Mesendoderm (in vitro differentiated cells): ENCODE measurements around the gene FPR2.

Experiments used
- DNase-seq: peaks from one replicate; pipeline ENCODE4 v3.0.0; 2013
- H2AK5ac ChIP-seq: 2 replicates; pipeline ENCODE4 v1.6.1; 2013; ENCODE audit warnings: low read length, inconsistent platforms
- H2BK120ac ChIP-seq: 2 replicates; pipeline ENCODE4 v1.6.1; 2013; ENCODE audit warnings: low read depth, mild to moderate bottlenecking, low read length, moderate library complexity, mixed read lengths
- H2BK15ac ChIP-seq: replicated peaks from 2 replicates; pipeline ENCODE4 v1.6.1; 2013; ENCODE audit warnings: low read depth, mild to moderate bottlenecking, moderate library complexity
- H2BK5ac ChIP-seq: 2 replicates; pipeline ENCODE4 v1.6.1; 2013; ENCODE audit warnings: low read length, inconsistent platforms
- H3K18ac ChIP-seq: 2 replicates; pipeline ENCODE4 v1.6.1; 2013; ENCODE audit warnings: mild to moderate bottlenecking, low read length, mixed read lengths
- H3K23ac ChIP-seq: one replicate; pipeline ENCODE4 v1.6.1; 2013; ENCODE audit warnings: low read length
- H3K27ac ChIP-seq: 2 replicates; pipeline ENCODE4 v1.5.1; 2013; ENCODE audit warnings: low read depth, mild to moderate bottlenecking, inconsistent platforms, low read length, moderate library complexity
- H3K27me3 ChIP-seq: 2 replicates; pipeline ENCODE4 v1.6.1; 2013; ENCODE audit warnings: low read length, control low read depth, mild to moderate bottlenecking, inconsistent platforms; ENCODE audit not compliant: insufficient read depth, poor library complexity
- H3K36me3 ChIP-seq: 2 replicates; pipeline ENCODE4 v1.6.1; 2013; ENCODE audit warnings: low read length, inconsistent platforms; ENCODE audit not compliant: control insufficient read depth, insufficient read depth
- H3K4ac ChIP-seq: one replicate; pipeline ENCODE4 v1.6.1; 2013; ENCODE audit warnings: low read depth, mild to moderate bottlenecking, low read length, moderate library complexity
- H3K4me1 ChIP-seq: 2 replicates; pipeline ENCODE4 v1.6.1; 2013; ENCODE audit warnings: low read depth, low read length, inconsistent platforms; ENCODE audit not compliant: control insufficient read depth
- H3K4me2 ChIP-seq: 2 replicates; pipeline ENCODE4 v1.6.1; 2013; ENCODE audit warnings: low read length
- H3K4me3 ChIP-seq: 2 replicates; pipeline ENCODE4 v1.5.1; 2013; ENCODE audit warnings: mild to moderate bottlenecking, low read length
- H3K56ac ChIP-seq: one replicate; pipeline ENCODE4 v1.6.1; 2013; ENCODE audit warnings: low read length
- H3K79me1 ChIP-seq: 2 replicates; pipeline ENCODE4 v1.6.1; 2013; ENCODE audit warnings: low read length, inconsistent platforms
- H3K79me2 ChIP-seq: 2 replicates; pipeline ENCODE4 v1.6.1; 2013; ENCODE audit warnings: mild to moderate bottlenecking, low read length; ENCODE audit not compliant: control insufficient read depth, insufficient read depth
- H3K9ac ChIP-seq: 2 replicates; pipeline ENCODE4 v1.6.1; 2013; ENCODE audit warnings: low read length, inconsistent platforms
- H4K5ac ChIP-seq: one replicate; pipeline ENCODE4 v1.6.1; 2013; ENCODE audit warnings: low read length
- H4K8ac ChIP-seq: one replicate; pipeline ENCODE4 v1.6.1; 2013; ENCODE audit warnings: low read depth, mild to moderate bottlenecking, control low read depth, low read length, moderate library complexity
- WGBS: extraction: QIAGEN DNeasy Blood & Tissue Kit; methylation state at CpG from one replicate; pipeline ENCODE4 v1.1.7; 2013; ENCODE audit warnings: low lambda C conversion rate, missing lambda C conversion rate; ENCODE audit not compliant: insufficient coverage; ENCODE audit errors: extremely low coverage; 5-methylcytosine and 5-hydroxymethylcytosine counted together

FPR2 gene

DNA sequence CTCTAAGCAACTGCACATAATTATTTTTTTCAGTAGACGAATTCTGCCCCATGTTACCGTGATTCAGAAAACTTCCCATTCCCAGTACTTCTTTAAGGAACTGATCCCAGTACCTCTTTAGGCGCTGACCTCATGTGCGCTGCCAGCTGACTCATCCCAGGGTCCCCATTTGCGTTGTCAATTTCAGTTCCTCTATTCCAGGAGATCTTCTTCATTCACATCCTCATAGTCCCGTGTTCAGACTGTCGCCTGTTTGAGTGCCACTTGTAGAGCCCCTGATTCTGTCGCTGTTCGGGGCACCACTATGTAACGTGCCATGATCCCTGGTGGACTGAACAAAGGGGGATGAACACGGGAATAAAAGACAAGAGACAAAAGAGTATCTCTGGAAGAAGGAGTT lies 50.4 kb downstream of the FPR2 start:
- H3K27ac ChIP-seq: no peak overlapping the region
- no peak overlapping the region for H3K4ac ChIP-seq
- no peak overlapping the region for H2BK5ac ChIP-seq
- H3K23ac ChIP-seq: no peak overlapping the region
- no peak overlapping the region for H4K5ac ChIP-seq
- DNase-seq: no peak
- H2BK120ac ChIP-seq: no peak overlapping the region
- no peak overlapping the region for H2AK5ac ChIP-seq
- H3K79me2 ChIP-seq: no peaks in the 10 kb centered on the region
- no peaks in the 10 kb centered on the region for H3K79me1 ChIP-seq
- H4K8ac ChIP-seq: no peak overlapping the region
- H3K4me2 ChIP-seq: no peak overlapping the region
- H3K18ac ChIP-seq: no peak overlapping the region
- no CpG with 5 or more reads among the region's 11 CpGs for WGBS
- H3K27me3 ChIP-seq: no peaks in the 10 kb centered on the region
- no peak overlapping the region for H3K9ac ChIP-seq
- no peak overlapping the region for H2BK15ac ChIP-seq
- H3K56ac ChIP-seq: no peak overlapping the region
- H3K4me3 ChIP-seq: no peak overlapping the region
- H3K36me3 ChIP-seq: no peaks in the 10 kb centered on the region
- peaks cover 2% of the 10 kb centered on the region for H3K4me1 ChIP-seq

GRCh38 chr19:51815043-51815442 lies 54.1 kb downstream of the FPR2 start:
- no peak for DNase-seq
- no peak overlapping the region for H3K56ac ChIP-seq
- no peak overlapping the region for H2BK5ac ChIP-seq
- no peak overlapping the region for H3K9ac ChIP-seq
- H4K5ac ChIP-seq: no peak overlapping the region
- H4K8ac ChIP-seq: no peak overlapping the region
- no peak overlapping the region for H2BK15ac ChIP-seq
- H3K36me3 ChIP-seq: no peaks in the 10 kb centered on the region
- no peak overlapping the region for H2AK5ac ChIP-seq
- no CpG with 5 or more reads among the region's 9 CpGs for WGBS
- H2BK120ac ChIP-seq: no peak overlapping the region
- no peaks in the 10 kb centered on the region for H3K4me1 ChIP-seq
- H3K79me2 ChIP-seq: no peaks in the 10 kb centered on the region
- H3K4me2 ChIP-seq: no peak overlapping the region
- no peak overlapping the region for H3K27ac ChIP-seq
- no peaks in the 10 kb centered on the region for H3K79me1 ChIP-seq
- no peak overlapping the region for H3K23ac ChIP-seq
- no peak overlapping the region for H3K18ac ChIP-seq
- H3K4me3 ChIP-seq: no peak overlapping the region
- H3K4ac ChIP-seq: no peak overlapping the region
- H3K27me3 ChIP-seq: no peaks in the 10 kb centered on the region

- no peak overlapping the region for H2AK5ac ChIP-seq
- H3K23ac ChIP-seq: no peak overlapping the region
- no peaks in the 10 kb centered on the region for H3K79me1 ChIP-seq
- no peak overlapping the region for H2BK15ac ChIP-seq
- no peak overlapping the region for H3K4me2 ChIP-seq
- no peak overlapping the region for H4K5ac ChIP-seq
- H2BK5ac ChIP-seq: no peak overlapping the region
- H3K18ac ChIP-seq: no peak overlapping the region
- no peaks in the 10 kb centered on the region for H3K27me3 ChIP-seq
- no peak overlapping the region for H4K8ac ChIP-seq
- H3K4me3 ChIP-seq: no peak overlapping the region
- no CpG with 5 or more reads among the region's 1 CpG for WGBS
- no peak for DNase-seq
- H2BK120ac ChIP-seq: no peak overlapping the region
- H3K79me2 ChIP-seq: no peaks in the 10 kb centered on the region
- no peaks in the 10 kb centered on the region for H3K4me1 ChIP-seq
- H3K36me3 ChIP-seq: no peaks in the 10 kb centered on the region
- no peak overlapping the region for H3K9ac ChIP-seq
- no peak overlapping the region for H3K4ac ChIP-seq
- H3K27ac ChIP-seq: no peak overlapping the region
- no peak overlapping the region for H3K56ac ChIP-seq
Measured at GRCh38 chr19:51816711-51817110, 55.7 kb downstream of the FPR2 start.

GRCh38 chr19:51820011-51820410 lies 59.0 kb downstream of the FPR2 start:
- H4K8ac ChIP-seq: no peak overlapping the region
- H3K4me2 ChIP-seq: no peak overlapping the region
- H2BK5ac ChIP-seq: no peak overlapping the region
- H3K27ac ChIP-seq: no peak overlapping the region
- no peak overlapping the region for H2BK15ac ChIP-seq
- no peak overlapping the region for H3K18ac ChIP-seq
- no peaks in the 10 kb centered on the region for H3K4me1 ChIP-seq
- WGBS: no CpG with 5 or more reads among the region's 3 CpGs
- H2BK120ac ChIP-seq: no peak overlapping the region
- H3K9ac ChIP-seq: no peak overlapping the region
- no peak overlapping the region for H3K23ac ChIP-seq
- no peak overlapping the region for H3K56ac ChIP-seq
- no peaks in the 10 kb centered on the region for H3K79me1 ChIP-seq
- H3K36me3 ChIP-seq: no peaks in the 10 kb centered on the region
- H2AK5ac ChIP-seq: no peak overlapping the region
- no peak overlapping the region for H3K4ac ChIP-seq
- DNase-seq: no peak
- no peaks in the 10 kb centered on the region for H3K79me2 ChIP-seq
- no peaks in the 10 kb centered on the region for H3K27me3 ChIP-seq
- H4K5ac ChIP-seq: no peak overlapping the region
- H3K4me3 ChIP-seq: no peak overlapping the region
